ENCODE data around the gene TASP1. TPM values are rescaled to one million over a fixed set of nuclear protein-coding genes. Genes with fewer than 3 reads are reported as not detected.

Gene TASP1
- total RNA-seq, 4 donors from 2014 or later: 11.6 to 15.7 (median 13.0) TPM

DNA sequence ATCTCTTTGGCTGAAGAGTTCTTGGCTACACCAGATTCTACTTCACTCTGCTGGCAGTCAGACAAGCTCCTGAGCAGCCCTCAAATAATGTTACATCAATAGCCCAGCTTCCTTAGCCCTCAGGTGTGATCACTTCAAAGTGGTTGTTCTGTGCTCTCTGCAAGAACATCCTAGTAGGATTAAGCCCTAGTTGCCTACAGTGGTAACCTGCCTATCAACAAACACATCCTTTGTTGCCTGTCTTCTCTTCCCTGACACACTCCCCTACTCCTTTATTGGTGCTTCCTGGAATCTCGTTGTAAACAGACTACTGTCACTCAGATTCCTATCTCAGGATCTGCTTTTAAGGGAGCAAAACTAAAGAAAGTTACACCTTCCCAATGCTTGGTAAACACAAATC, 45.1 kb upstream of the TASP1 start:
- TF ChIP-seq POLR2A (IDR thresholded peaks at IDR 0.05; ENCODE audit: low read depth) (no peak), POLR2AphosphoS5 (IDR thresholded peaks at IDR 0.05) (no peak), EP300 (IDR thresholded peaks at IDR 0.05) (no peak)
- TF ChIP-seq, protein P1, sequence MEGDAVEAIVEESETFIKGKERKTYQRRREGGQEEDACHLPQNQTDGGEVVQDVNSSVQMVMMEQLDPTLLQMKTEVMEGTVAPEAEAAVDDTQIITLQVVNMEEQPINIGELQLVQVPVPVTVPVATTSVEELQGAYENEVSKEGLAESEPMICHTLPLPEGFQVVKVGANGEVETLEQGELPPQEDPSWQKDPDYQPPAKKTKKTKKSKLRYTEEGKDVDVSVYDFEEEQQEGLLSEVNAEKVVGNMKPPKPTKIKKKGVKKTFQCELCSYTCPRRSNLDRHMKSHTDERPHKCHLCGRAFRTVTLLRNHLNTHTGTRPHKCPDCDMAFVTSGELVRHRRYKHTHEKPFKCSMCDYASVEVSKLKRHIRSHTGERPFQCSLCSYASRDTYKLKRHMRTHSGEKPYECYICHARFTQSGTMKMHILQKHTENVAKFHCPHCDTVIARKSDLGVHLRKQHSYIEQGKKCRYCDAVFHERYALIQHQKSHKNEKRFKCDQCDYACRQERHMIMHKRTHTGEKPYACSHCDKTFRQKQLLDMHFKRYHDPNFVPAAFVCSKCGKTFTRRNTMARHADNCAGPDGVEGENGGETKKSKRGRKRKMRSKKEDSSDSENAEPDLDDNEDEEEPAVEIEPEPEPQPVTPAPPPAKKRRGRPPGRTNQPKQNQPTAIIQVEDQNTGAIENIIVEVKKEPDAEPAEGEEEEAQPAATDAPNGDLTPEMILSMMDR (IDR thresholded peaks at IDR 0.05): no peak
- no peak overlapping the region for H3K27ac ChIP-seq (replicated peaks in 1 of 4)
- peaks cover 0 to 8% (median 0%) of the 10 kb centered on the region in 4 donors for H3K4me1 ChIP-seq
- H3K27me3 ChIP-seq: no peaks in the 10 kb centered on the region
- H3K4me3 ChIP-seq: no peak overlapping the region
- H3K9me3 ChIP-seq: no peaks in the 10 kb centered on the region
- WGBS: 36% methylated on average over 1 of the region's 1 CpG
- no peak for DNase-seq (ENCODE audit: extremely low spot score)
- intact Hi-C loops (cut with DNase I): no loop called here
- H3K36me3 ChIP-seq: no peaks in the 10 kb centered on the region

DNA sequence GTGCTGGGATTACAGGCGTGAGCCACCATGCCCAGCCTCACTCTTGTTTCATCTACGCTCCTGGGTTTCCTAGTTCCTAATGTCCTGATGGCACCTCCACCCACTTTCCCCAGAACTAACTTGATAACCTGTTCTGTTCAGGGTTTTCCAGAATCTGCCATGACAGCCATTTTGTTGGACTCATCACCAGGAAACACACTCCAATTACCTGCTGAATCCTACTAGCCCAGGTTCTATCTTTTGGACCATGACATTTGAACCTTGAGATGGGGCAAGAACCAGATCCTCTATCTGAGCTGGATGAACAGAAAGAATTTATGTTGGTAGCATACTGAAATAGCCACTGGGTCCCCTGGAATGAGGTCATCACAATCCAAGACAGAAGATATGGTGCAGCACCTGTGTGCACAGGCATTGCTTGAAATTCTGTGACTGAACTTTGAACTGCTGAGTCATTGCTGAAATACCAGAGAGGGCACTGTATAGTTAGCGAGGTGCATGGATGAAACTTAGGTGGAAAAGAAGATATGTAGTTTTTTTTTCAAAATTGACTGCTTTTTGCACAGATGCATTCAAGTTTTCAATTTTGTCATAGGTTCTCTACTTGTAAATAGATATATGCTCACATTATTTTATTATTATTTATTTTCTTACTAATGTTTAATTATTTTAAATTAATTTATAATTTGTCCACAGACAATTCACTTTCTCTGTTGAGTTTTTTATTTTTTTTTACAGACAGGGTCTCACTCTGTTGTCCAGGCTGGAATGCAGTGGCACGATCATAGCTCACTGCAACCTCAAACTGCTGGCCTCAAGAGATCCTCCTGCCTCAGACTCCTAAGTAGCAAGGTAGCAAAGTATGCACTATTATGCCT, 42.8 kb upstream of the TASP1 start:
- H3K4me3 ChIP-seq: no peak overlapping the region
- TF ChIP-seq, protein P1 (IDR thresholded peaks at IDR 0.05): no peak
- TF ChIP-seq POLR2AphosphoS5 (IDR thresholded peaks at IDR 0.05): no peak
- TF ChIP-seq EP300 (IDR thresholded peaks at IDR 0.05): no peak
- TF ChIP-seq POLR2A (IDR thresholded peaks at IDR 0.05; ENCODE audit: low read depth): no peak
- H3K36me3 ChIP-seq: no peaks in the 10 kb centered on the region
- no peak overlapping the region for H3K27ac ChIP-seq (replicated peaks in 1 of 4)
- H3K27me3 ChIP-seq: no peaks in the 10 kb centered on the region
- no peak for DNase-seq (ENCODE audit: extremely low spot score)
- no peaks in the 10 kb centered on the region for H3K9me3 ChIP-seq
- H3K4me1 ChIP-seq: no peaks in the 10 kb centered on the region
- intact Hi-C loops (cut with DNase I): no loop called here
- WGBS: 71% methylated on average over 4 of the region's 4 CpGs

DNA sequence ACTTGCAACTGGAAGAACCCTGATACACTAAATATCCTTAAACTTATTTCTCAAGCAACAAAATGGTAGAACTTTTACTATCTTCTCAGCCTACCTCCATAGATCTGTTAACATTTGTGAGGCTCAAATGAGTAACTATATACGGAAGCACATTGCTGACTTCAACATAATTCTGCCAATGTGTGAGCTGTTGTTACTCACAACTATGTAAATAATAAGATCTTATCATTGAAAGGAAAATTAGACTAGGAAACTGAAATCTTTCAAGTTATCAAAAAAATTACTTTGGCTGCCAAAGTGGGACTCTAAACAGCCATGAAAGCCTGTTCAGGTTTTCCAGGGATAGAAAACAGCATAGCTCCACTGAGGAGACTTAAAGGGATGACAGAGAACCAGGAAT, 40.2 kb upstream of the TASP1 start:
- Histone ChIP-seq H3K4me1 (no peaks in the 10 kb centered on the region), H3K36me3 (no peaks in the 10 kb centered on the region), H3K4me3 (no peak overlapping the region), H3K9me3 (no peaks in the 10 kb centered on the region), H3K27ac (replicated peaks in 1 of 4) (no peak overlapping the region), H3K27me3 (no peaks in the 10 kb centered on the region)
- WGBS: 81% methylated on average over 1 of the region's 1 CpG
- DNase-seq (ENCODE audit: extremely low spot score): no peak
- intact Hi-C loops (cut with DNase I): no loop called here
- TF ChIP-seq POLR2A (IDR thresholded peaks at IDR 0.05; ENCODE audit: low read depth) (no peak), POLR2AphosphoS5 (IDR thresholded peaks at IDR 0.05) (no peak), EP300 (IDR thresholded peaks at IDR 0.05) (no peak)
- TF ChIP-seq, protein P1 (IDR thresholded peaks at IDR 0.05): no peak

DNA sequence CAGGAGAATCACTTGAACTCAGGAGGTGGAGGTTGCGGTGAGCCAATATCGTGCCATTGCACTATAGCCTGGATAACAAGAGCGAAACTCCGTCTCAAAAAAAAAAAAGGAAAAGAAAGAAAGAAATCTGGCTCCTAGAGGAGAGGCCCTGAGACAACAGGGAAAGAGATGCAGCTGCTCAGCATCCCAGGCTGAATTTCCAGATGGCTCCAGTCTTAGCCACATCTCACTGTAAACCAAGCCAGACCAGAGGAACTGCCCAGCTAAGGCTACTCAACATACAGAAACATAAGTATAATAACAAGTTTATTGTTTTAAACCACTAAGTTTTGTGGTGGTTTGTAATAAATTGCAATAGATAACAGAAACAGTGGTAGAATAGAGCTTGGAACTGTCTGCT, 38.5 kb upstream of the TASP1 start:
- TF ChIP-seq, protein P1 (IDR thresholded peaks at IDR 0.05): no peak
- TF ChIP-seq EP300 (IDR thresholded peaks at IDR 0.05) (no peak), POLR2A (IDR thresholded peaks at IDR 0.05; ENCODE audit: low read depth) (no peak), POLR2AphosphoS5 (IDR thresholded peaks at IDR 0.05) (no peak)
- intact Hi-C loops (cut with DNase I): no loop called here
- Histone ChIP-seq H3K4me1 (peaks cover 0 to 5% (median under 1%) of the 10 kb centered on the region in 4 donors), H3K27me3 (no peaks in the 10 kb centered on the region), H3K9me3 (no peaks in the 10 kb centered on the region), H3K36me3 (no peaks in the 10 kb centered on the region), H3K4me3 (no peak overlapping the region), H3K27ac (replicated peaks in 1 of 4) (no peak overlapping the region)
- no peak for DNase-seq (ENCODE audit: extremely low spot score)
- 77% methylated on average over 4 of the region's 4 CpGs for WGBS

Data from esophagus muscularis mucosa (tissue), 4 donors.